ENCODE data around the gene RGS4.

DNA sequence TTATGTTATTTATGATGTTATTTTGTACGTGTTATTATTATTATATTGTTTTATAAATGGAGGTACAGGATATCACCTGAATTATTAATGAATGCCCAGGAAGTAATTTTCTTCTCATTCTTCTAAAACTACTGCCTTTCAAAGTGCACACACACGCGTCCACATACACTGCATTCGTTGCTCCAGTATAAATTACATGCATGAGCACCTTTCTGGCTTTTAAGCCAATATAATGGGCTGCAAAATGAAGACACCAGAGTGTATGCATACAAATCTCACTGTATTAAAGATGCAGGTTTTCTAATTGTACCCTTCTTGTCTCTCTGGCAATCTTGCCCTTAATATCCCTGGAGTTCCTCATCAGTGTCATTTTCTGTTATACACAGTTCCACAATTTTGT is 6.9 kb downstream of the RGS4 start:
- TF ChIP-seq, protein P1, sequence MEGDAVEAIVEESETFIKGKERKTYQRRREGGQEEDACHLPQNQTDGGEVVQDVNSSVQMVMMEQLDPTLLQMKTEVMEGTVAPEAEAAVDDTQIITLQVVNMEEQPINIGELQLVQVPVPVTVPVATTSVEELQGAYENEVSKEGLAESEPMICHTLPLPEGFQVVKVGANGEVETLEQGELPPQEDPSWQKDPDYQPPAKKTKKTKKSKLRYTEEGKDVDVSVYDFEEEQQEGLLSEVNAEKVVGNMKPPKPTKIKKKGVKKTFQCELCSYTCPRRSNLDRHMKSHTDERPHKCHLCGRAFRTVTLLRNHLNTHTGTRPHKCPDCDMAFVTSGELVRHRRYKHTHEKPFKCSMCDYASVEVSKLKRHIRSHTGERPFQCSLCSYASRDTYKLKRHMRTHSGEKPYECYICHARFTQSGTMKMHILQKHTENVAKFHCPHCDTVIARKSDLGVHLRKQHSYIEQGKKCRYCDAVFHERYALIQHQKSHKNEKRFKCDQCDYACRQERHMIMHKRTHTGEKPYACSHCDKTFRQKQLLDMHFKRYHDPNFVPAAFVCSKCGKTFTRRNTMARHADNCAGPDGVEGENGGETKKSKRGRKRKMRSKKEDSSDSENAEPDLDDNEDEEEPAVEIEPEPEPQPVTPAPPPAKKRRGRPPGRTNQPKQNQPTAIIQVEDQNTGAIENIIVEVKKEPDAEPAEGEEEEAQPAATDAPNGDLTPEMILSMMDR (IDR thresholded peaks at IDR 0.05), result no peak
- no peak for TF ChIP-seq POLR2A (IDR thresholded peaks at IDR 0.05)
